Stimulated activated CD4-positive, alpha-beta T cell treated with anti-CD3 and anti-CD28 coated beads, Interleukin-4, amount 100 ng/mL, for 48 hours (primary cell): ENCODE data around the gene TGFBR1.

Experiments used
- DNase-seq, 2 donors: peaks; one replicate each; pipeline ENCODE4 v3.0.0-alpha.2; 2020; ENCODE audit warnings: low read depth in 2 of 2

The TGFBR1 gene

GRCh38 chr9:99106044-99106375 lies 1.1 kb downstream of the TGFBR1 start:
- no peak for DNase-seq

- no peak for DNase-seq
Measured at GRCh38 chr9:99107421-99107820, 2.5 kb downstream of the TGFBR1 start.

DNA sequence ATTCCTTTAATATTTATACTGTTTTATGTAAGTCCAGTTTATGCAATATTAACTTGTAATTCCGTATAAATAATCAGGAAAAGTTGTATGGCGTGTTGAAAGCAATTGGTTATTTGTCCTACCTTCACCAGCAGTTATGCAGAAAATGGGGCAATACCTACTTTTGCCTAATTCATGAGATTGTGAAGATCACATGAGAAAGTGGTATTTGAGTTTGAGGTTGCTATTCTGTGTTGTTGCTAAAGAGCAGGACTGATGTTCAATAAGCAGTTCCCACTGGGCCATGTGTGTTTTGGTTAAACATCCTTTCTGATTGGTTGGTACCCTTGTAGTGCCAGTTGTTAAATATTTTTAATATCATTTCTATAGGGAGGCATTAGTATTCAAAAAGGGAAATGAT lies 3.2 kb downstream of the TGFBR1 start:
- no peak for DNase-seq

- DNase-seq = no peak
Measured at GRCh38 chr9:99109522-99109921, 4.6 kb downstream of the TGFBR1 start.

DNA sequence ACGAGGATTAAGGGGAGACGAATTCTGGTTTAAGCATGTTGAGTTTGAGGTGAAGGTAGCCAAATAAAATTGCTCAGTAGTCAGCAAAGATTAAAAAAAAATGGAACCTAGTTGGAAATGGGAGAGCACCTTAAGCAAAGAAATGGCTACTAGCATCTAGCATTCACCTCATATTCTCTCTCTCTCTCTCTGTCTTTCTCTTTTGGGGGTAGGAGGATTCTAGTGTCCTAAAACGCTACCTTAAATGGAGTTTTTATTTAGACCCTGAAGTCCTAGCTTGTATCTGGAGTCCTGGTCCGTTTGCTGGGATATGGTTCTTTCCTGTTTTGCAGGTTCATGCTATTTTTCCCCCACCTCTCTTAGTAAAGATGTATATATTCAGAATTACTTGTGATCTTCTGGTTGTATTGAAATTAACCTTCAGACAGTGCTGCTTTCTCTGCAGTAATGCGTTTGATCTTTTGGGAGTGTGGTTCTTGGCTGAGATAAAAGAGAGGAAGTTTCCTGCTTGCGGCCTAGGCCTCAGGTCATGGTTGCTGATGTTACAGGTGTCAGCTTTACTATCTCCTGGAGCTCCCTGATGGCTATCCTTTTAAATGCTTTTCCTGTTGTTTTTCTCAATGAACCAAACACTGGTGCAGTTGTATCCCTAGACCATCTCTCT lies 8.0 kb downstream of the TGFBR1 start:
- DNase-seq = no peak

DNA sequence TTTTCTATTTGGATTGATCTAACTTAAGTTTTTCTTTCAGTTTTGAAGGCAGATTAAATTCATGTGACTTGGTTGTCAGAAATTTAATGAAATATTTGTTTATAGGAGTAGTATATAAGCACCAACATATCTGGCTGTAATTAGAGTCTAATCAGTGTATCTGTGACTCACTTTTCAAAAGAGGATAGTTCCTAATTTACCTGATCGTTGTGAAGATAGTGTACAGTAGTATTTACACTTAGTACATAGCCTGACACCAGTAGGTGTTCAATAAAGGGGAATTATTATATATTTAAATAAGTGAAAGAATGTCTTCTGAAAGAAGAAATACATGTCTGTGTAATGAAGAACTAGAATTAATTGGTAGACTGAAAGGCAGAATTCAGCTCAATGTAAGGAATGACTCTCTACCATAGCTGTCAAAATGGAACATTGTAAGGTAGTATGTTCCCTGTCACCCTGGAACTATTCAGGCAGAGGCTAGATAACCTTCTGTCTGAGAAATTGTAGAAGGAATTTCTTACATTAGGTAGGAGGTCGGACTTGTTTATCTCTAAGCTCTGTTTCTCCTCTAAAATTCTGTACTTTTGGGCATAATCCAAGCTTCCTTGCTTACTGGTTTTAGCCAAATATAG lies 8.6 kb downstream of the TGFBR1 start:
- DNase-seq = no peak

DNA sequence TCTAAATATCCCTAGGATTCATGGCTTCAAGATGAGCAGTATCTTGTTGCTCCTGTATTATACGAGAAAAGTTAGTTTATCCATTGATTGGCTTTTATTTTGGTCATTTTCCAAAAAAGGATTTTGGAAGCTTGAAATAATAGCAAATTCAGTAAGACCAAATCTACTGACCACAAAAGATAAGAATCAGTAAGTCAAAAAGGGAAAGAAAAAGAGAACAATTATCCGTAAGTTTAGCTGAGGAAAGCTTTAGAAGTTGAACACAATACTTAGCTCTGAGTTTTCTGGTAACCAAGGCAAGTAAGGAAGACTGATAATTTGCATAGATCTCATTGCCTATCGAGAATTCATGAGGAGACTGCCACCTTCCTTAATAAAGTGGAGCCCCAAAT lies 9.1 kb downstream of the TGFBR1 start:
- DNase-seq = no peak

DNA sequence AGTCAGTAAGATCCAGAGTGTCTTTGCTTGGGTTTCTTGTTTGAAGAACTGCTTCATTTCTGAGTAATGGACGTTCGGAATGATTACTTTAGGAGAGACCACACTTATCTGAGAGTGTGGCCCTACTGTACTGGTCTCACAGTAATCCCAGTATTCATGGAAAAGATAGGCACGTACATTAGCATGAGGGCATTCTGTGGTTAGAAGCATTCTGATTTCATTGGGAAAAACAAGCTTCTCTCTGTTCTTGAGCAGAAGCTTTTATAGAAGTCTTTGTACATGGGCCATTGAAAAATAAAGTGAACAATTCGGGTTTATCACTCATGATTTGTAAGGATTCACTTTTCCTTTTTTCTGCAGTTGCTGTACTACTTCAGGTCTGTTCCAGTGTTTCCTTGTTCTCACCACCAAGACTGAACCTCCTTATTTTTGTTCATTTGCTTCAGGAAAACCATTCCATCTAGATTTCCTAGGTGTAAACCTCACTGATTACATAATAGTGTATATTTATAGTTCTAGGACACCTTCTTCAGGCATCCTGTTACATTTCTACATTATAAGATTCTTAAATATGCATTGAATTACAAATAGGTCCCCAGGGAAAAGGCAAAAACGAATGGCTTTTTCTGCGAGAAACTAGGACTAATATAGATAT lies 10.1 kb downstream of the TGFBR1 start:
- DNase-seq = no peak

DNA sequence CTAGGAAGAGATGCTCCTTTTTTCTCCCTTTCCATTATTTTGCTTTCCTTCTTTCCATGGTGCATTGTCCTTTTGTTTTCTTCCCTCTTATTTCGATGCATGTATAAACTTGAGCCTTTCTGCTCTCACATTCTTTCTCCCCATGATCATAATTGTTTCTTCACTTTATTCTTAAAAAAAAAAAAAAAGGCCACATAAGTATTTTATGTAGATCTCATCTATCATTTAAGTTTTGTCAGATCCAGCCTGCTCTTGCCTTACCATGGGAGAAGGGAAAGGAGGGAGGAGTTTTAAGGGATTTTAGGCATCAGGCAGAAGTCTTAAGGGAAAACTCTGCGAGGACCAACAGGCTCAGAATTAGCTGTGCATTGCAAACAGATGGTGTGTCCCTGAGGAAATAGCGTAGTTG lies 11.1 kb downstream of the TGFBR1 start:
- DNase-seq = no peak

DNA sequence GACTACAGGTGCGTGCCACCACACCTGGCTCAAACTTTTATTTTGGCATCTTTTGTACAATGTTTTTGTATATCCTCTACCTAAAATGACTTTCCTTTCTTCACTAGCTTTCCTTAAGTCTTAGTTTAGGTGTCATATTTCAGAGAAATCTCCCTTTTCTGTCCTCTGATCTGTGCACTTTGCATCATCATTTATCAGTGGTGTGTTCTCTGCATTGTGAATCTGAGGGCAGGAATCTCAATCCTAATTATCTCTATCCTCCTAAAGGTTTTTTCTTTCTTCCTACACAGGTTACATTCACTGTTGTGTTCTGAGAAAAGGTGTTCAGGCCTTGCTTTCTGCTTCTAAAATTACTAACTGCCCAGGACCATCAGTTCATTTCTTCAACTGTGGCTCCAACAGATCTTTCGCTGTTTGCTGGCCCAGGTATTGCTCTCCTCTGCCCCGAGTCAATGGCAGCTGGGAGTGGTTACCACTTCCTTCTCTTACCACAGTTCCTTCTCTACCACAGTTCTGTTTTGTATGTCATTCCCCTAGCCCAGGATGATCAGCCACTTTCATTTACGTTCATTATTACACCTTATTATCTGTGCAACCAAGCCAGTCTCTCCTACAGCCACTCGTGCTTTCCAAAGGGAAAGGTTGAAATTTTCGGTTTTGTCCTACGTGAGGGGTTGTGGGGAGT lies 14.0 kb downstream of the TGFBR1 start:
- peak in 1 of 2 donors; percentile 32 for DNase-seq

- DNase-seq = no peak
Measured at GRCh38 chr9:99119976-99120655, 15.2 kb downstream of the TGFBR1 start.

DNA sequence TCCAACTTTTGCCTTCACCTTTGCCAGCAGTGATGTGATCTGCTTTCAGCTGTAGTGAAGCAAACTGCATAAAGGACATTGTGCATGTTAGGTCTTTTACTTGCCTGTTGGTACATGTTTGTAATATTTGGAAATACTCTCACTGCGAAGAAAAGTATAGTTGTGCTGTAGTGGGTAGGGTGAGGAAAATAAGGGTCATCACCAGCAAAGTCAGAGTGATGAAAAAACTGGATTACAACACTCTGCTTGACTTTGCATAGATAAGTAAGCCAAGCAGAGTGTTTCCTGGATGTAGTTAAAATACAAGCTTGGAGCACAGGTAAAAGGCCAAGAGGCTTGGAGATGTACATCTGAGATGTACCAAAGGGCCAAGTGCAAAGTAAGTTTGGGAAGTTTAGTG lies 16.7 kb downstream of the TGFBR1 start:
- DNase-seq = no peak

GRCh38 chr9:99124534-99125255 lies 19.8 kb downstream of the TGFBR1 start:
- no peak for DNase-seq

DNA sequence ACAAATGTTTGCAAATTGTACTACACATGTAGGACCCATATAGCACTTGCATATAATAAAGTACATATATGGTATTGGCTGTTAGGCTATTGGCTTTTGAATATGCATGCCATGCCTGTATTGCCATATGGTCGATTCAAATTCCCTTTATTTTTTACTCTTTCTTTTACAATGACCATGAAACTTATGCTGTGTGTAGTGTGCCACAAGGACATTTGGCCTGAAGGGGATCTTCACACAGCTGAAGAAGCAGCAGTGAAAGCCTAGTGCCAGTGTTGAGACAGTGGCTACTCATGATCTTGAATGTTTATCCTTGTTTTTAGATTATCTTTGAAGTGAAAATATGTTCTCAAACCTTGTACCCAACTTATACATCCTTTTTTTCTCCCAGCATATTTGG lies 20.5 kb downstream of the TGFBR1 start:
- no peak for DNase-seq

DNA sequence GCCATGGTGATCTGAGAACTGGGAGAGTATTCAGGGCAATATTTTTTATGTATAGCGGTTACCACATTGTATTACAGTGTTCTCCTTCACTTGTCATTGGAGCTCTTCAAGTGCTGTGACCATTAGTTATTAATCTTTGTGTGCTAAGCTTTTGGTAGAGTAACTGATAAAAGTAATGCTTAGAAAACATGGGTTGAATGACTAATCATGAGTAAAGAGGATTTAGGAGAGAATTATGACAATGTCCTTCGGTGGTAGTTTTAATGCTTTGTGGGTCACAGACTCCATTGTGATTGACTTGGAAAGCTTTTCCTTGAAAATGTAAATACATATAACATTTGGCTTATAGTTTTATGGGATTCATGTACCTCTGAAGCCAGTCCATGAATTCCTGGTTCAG lies 21.4 kb downstream of the TGFBR1 start:
- DNase-seq = no peak

GRCh38 chr9:99127356-99128132 lies 22.6 kb downstream of the TGFBR1 start:
- DNase-seq = no peak

DNA sequence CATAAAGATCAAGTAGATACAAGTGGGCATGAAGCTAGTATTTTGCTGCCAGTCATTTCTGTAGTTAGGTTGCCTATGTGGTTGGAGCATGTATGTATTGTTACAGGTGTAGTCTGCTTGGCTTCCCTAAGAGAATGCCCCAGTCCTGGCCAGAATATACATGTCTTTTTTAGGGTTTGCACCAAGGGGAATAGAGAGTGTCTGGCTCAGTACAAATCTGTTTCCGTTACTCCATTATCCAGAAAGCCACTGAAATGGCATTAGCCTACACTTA lies 23.2 kb downstream of the TGFBR1 start:
- no peak for DNase-seq

- no peak for DNase-seq
Measured at GRCh38 chr9:99129091-99129490, 24.2 kb downstream of the TGFBR1 start.

GRCh38 chr9:99130069-99130468 lies 25.2 kb downstream of the TGFBR1 start:
- no peak for DNase-seq

DNA sequence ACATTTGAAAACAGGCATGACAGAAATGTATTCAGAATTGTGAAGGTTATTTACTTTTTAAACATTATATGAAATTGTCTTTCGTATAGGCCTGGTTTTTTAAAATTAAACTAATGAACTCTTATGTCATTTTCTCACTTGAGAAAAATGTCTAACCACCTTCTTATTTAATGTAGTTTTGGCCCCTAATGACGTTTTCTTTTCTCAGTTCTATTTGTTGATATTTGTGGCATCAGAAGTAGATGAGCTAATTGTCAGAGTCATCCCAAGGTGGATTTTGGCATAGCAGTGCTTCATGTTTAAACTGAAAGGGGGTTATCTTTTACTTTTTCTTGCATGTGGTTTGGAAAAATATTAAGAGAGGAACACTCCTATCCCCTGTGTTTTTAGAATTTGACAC lies 28.2 kb downstream of the TGFBR1 start:
- no peak for DNase-seq

- no peak for DNase-seq
Measured at GRCh38 chr9:99134893-99135341, 30.0 kb downstream of the TGFBR1 start.
